Activated CD4-positive, alpha-beta T cell treated with anti-CD3 and anti-CD28 coated beads, Interleukin-2, Interleukin-6, amounts not matched to agents 100 ng/mL and 50 ng/mL, durations not matched to agents 16 hours and 8 hours (primary cell): ENCODE results near the gene SYDE1.

Source experiments
- DNase-seq: peaks from one replicate; pipeline ENCODE4 v3.0.0-alpha.2; 2020

SYDE1 gene

DNA sequence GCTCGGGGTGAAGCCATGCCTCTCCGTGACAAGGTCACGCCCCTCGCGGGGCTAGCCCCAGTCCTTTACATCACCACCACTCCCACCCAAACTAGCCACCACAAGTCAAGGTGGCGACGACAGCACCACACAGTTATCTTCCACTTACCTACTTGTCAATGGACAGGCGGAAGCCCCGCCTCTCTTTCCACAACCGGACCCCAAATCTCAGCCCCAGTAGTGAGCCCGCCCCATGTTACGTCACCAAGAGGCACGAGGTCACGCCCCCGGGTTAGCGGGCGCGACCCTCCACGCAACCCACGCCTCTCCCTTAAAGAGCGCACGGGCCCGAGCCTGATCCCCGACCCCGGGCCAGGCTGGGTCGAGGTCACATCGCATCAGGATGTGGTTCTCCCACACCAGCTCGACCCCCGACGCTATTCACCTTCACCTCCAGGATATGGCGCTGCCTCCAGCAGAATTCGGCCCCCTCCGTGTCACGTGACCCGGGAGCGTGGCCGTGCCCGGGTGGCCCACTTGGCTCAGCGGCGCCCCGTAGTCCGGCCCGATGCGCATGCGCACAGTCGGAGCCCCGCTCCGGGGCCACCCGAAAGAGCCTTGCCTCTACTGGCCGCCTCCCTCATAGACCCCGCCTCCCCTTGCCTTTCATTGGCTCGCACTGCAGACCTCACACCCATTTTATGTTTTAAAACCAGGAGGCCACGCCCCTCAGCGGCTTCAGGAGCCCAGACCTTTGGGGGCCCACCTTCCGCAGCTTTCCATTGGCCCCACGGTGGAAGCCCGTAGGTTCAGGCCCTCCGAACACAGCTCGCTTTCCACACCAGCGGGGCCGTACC, 18.2 kb downstream of the SYDE1 start:
- peak; percentile 99 for DNase-seq

DNA sequence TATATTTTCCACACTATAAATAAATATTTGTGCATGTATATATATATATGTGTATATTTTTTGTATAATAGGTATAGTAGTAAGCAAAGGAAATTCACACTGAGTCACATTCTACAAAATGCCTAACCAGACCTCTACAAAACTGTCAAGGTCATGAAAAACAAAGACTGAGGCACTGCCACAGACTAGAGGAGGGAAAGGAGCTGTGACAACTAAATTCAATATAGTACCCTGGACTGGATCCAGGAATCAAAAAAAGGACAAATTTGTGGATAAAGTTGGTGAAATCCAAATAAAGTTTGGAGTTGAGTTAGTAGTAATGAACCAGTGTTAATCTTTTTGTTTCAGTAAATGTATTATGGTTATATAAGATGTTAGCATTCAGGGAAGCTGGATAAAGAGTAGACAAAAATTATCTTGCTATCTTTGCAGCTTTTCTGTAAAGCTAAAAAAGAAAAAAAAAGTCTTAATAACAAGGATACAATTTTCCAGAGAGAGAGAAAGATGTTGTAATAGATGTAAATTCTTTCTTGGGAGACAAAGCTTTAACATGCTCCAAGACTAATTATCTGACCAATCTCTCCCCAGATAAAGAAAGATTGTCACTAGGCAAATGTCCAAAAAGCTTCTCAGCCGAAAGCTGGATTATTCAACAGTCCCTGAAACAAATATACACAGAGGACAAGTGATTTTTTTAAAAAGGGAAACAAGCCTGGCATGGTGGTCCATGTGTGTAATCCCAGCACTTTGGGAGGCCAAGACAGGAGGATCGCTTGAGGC, 19.1 kb downstream of the SYDE1 start:
- no peak for DNase-seq

DNA sequence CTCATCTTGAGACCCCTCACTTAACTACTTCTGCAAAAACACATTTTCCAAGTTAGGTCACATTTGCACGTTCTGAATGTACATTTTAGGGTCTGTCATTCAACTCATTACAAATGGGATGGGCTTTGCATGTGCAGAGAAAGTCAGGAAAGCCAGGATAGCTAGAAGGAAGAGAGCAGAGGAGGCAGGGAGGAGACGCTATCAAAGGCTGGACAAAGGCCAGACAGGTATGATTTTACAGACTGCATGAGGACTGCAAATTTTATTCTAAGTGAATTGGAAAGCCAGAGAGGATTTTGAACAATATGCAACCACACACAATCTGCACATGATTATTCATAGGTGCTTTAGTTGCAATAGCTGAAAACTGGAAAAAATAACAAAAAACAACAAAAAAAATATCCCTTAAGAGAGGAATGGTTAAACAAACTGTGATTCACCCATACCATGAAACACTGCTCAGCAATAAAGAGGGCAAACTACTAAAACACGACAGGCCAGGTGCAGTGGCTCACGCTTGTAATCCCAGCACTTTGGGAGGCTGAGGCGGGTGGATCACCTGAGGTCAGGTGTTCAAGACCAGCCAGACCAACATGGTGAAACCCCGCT, 21.1 kb downstream of the SYDE1 start:
- no peak for DNase-seq

DNA sequence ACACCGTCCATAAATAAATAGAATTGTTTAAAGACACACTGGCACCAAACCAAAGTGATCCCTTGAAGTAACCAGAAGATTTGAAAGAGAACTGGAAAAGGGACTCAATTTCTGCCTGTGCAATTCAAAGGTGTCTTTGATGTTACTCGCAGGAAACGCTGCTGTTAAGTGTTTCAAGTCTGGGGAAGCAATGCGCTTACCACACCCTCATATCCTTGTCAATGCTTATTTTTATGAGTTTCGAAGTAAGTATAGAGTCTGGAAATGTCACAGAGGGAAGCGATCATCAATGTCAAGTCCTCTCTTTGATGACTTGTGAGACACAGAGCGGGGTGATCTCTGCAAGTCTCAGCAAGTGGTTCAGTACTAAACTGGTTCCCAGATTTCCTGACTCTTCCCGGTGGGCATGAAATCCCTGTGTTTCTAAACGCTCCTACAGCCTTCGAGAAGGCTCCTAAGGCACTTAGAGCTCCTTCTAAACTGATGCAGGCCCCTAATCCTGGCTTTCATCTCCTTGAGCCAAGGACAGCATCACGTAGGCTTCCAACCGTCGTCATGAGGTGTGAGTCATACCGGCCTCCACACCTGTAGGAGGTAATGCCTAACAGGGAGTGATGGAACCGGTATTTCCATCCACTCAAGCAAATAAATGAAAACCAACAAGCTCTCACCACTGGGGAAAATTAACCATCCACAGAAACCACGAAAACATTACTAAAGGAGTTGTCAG, 22.8 kb downstream of the SYDE1 start:
- DNase-seq, result no peak

DNA sequence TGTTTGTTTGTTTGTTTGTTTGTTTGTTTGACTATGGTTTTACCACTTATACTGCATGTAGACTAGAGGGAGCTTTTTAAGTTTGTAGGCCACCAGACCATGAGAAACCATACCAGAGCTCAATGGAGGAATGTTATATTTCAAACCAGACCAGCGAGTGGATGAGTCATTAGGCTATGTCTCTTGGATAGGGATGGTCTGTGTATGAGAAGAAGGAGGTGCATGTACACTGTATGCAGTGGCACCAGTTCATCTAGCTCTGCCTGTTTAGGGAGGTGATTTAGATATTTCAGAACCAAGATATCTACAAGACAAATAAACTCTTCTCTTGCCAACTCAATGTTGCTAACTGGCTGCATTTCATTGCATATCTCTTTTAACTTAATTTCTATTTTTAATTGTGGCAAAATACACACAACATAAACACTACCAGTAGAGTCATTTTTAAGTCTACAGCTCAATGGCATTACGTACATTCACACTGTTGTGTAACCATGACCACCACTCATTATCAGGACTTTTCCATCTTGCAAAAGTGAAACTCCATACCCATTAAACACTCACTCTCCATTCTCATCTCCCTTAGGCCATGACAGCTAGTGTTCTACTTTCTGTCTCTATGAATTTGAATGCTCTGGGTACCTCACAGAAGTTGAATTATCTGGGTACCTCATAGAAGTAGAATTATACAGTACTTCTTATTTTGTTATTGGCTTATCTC, 29.2 kb downstream of the SYDE1 start:
- DNase-seq, result no peak

DNA sequence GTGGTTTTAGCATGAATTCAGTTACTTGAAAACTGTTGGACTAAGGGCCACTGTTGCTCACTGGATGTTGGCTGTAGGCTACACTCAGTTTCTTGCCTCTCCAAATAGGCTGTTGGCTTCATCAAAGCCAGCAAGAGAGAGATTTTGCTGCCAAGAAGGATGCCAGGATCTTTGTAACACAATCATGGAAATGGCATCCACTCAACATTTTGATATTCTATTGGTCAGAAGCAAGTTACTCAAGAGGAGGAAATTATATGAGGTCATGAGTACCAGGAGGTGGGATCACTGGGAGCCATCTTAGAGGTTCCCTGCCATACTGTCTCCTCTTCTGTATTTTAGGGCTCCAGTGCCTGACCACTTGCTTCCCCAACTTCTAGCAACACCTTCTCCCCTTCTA, 30.6 kb downstream of the SYDE1 start:
- DNase-seq, result no peak

DNA sequence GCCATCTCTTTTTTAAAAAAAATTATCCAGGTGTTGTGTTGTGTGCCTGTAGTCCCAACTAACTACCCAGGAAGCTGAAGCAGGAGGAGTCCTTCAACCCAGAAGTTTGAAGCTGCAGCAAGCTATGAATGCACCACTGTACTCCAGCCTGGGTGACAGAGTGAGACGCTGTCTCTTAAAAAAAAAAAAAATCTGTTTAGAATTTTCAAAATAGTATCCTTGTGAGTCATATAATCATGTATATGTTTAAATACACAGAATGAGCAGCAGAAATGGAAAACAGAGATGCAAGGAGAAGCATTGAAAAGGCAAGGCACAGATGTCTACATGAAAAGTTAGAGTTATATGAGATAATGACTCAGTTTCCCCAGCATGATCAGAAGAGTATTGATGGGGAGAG, 31.2 kb downstream of the SYDE1 start:
- DNase-seq, result no peak

DNA sequence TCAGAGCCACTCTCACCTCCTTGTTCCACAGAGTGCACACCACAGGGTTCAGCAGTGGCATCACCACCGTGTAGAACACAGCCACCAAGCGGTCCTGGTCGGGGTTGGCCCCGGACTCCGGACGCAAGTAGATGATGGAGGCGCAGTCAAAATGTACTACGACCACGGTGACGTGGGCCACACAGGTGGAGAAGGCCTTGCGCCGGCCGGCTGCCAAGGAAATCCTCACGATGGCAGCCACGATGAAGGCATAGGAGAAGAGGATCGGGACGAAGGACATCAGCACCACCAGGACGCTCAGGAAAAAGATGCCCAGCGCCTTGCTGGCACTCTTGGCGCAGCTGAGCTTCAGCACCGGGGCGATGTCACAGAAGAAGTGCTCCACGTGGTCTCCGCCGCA, 33.9 kb downstream of the SYDE1 start:
- DNase-seq, result no peak

DNA sequence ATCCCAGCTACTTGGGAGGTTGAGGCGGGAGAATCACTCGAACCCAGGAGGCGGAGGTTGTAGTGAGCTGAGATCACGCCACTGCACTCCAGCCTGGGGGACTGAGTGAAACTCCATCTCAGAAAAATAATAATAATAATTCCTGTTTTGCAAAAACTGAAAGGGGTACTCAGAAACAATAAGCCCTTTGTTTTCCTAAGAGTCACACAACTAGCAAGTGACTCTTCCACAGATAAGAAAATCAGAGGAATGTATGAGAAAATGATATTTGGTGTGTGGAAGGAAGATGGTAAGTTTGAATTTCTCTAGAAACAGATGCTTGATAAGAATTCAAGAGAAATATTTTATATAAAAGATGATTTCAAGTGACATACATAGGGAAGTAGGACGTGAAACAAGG, 35.1 kb downstream of the SYDE1 start:
- DNase-seq, result no peak

DNA sequence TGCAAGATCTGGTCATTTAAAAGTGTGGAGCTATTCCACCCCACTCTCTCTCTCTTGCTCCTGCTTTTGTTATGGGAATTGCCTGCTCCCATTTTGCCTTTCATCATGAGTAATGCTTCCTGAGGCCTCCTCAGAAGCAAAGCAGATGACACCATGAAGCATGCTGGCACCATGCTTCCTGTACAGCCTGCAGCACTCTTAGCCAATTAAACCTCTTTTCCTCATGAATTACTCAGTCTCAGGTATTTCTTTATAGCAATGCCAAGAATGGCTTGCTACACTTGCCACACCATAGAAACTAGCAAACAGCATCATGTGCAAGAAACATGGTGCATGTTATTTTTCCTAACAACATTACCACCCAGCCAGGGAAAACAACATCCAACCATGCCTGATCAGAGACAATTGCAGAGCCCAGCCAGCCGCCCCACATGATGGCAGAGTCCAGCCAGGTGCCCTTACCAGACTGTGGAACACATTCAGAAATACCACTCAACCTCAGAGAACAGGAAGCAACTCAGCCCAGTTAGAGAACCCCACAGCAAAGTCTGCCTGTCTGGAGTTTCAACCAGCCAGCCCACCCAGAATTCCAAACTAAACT, 36.9 kb downstream of the SYDE1 start:
- no peak for DNase-seq

DNA sequence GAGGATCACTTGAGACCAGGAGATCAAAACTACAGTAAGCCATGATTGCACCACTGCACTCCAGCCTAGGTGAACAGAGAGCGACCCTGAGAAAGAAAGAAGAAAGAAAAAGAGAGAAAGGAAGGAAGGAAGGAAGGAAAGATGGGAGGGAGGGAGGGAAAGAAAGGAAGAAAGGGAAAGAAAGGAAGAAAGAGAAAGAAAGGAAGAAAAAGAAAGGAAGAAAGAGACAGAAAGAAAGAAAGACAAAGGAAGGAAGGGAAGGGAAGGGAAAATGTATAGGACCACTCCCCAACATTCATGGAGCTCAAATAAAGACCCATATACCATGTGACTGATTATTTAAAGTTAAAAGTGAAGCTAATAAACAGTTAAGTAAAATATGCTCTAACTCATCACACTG, 39.9 kb downstream of the SYDE1 start:
- no peak for DNase-seq

DNA sequence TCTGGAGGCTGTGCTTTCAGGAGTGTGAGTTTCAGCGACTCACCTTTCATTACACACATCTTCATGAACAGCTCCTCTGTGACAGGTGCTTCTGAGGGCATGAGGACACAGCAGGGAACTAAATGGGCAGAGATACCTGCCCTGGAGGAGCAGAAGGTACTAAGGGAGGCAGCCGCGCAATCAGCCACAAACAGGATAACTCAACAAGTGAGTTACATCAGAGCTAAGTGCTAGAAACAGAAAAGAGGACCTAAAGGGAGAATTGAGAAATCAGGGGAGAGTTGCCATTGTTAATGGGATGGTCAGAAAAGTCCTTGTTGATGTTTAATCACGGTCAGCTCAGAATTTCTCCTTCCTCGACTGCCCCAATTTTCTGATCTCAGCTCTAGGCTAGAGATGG, 42.5 kb downstream of the SYDE1 start:
- DNase-seq, result no peak

DNA sequence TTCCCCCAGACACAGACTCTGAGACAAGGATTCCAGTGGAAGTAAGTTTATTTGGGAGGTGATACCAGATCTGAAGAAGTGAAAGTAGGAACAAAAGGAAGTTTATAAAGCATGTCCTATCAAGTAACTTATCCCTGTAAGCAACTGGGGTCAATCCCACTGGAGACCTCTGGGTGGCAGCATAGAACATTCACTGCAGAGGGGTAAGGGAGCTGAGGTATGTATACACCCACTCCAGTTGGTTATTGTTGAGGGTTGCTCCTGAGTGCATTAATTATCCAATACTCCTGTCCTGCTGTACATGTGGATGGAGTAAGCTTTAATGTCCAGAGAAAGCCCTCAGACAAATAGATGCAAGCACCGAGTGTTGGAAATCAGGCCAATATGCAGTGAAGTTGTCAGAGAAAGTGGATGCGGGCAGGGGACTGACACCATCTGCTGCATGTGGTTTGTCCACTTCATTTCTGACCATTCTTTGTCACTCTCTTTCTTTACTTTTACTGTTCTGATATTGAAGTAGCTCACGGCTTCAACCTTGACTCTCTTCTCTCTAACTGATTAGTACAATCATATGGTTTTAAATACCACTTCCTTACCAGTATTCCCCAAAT, 46.9 kb downstream of the SYDE1 start:
- DNase-seq, result peak; percentile 39

DNA sequence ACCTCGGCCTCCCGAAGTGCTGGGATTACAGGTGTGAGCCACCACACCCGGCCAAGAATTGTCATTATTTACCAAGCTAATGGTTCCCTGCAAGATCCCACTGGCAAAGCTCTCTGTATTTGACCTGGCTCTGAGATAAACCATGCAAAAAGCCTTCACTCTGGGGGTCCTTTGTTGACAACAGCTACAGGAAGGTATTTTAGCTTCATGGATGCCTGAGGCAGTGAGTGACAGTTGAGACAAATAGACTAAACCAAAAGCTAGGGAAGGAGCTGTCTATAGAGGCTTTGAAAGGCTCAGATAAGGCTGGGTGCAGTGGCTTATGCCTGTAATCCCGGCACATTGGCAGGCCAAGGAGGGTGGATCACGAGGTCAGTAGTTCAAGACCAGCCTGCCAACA, 48.1 kb downstream of the SYDE1 start:
- no peak for DNase-seq

DNA sequence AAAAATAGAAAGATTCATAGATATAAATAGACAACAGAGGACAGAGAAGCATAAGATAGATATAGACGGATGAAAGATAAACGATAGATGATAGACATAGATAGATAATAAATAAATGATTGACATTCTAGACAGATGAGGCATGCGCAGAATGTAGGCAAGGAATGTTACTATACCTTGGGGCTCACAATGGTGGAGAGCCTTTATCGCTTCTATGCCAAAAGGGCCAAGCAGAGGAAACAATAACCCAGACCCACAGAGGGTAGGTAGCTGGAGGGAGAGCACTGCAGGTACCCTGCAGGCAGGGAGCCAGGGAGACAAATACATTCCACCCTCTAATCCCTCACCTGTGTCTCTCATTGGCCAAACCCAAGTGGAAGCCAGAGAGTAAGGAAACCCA, 49.2 kb downstream of the SYDE1 start:
- no peak for DNase-seq

DNA sequence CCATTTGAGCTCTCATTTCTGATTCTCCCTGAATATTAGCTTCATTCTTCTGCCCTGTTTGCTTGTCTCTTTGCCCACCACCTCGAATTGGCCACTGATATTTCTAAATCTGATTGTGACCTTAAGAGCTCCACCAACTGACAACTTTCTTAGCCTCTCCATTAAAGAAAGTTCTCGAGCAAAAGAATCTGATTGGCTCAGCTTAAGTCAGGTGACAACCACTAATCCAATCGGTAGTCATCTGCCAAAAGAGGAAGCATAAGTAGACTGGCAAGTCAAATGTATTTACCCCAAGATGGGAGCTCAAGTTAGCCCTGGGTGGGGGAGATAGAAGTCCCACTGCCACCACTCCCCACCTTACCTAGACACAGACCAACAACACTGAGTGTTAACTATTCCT, 52.0 kb downstream of the SYDE1 start:
- no peak for DNase-seq

DNA sequence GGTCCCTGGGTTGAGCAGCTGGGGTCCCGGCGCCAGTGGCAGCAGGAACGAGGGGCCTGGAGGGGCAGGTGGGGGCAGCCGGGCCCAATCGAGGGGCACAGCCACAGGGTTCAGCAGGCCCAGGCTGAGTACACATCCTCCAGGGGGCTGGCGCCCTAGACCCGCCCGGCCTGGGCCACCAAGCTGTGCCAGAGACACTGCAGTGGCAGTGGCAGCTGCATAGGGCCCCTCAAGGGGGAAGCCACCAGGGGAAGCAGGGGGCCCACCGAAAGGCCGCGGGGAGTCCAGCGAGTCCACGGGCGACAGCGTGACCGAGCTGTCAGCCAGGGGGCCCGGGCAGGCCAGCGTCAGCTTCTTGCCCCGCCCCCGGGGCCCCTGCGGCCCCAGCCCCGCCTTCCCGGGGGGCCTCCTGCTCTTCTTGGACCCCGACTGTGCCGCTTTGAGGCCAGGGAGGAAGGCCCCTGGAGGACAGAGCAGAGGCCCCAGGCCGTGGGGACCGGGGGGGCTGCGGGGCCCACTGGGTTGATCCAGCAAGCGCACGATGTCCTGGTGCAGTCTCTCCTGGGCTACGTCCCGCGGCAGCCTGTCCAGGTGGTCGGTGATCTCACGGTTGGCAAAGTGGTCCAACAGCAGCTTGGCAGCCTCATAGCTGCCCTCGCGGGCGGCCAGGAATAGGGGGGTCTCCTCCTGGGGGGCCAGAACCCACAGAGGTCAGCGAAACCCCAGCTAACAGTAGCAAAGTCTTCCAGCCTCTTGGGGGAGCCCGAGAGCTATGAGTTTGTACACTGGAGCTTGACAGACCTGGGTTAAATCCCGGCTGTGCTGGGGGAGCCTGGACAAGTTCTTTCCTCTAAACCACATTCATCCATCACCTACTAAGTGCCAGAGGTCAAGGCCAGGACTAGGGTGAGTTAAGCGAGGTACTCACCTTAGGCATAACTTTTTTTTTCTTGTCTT, 54.1 kb downstream of the SYDE1 start:
- no peak for DNase-seq
